MCF 10A (cell line): Measurements from ENCODE around the gene HLCS. TPM values are rescaled to one million over a fixed set of nuclear protein-coding genes. Genes with fewer than 3 reads are reported as not detected.
A peak's percentile ranks its signal among the peaks of the same experiment; 100 is the strongest.

Experiments
- BruUV-seq: library from RNA; stranded (reverse); fragments of 400-500 nt; replicated peaks from 2 replicates; lab custom pipeline; 2021; lab: Mats Ljungman, UMichigan
- CTCF ChIA-PET: fragments of 300-600 bp; sonication (Branson Sonifier 250); formaldehyde crosslinking; extraction: SDS; loops from one replicate; lab custom pipeline; 2021; ENCODE audit warnings: antibody characterized with exemption, inconsistent platforms; lab: Yijun Ruan, JAX
- POLR2A ChIA-PET: fragments of 300-600, 350-650 bp; sonication (Branson Sonifier 250); formaldehyde crosslinking; extraction: SDS; loops from one replicate; lab custom pipeline; 2020; ENCODE audit warnings: antibody characterized with exemption, inconsistent platforms; lab: Yijun Ruan, JAX
- DNase-seq: peaks from one replicate; pipeline ENCODE4 v3.0.0-alpha.2; 2018; ENCODE audit not compliant: unreplicated experiment
- H3K27ac Mint-ChIP-seq: one replicate; pipeline ENCODE4 v1.8.0; 2022; ENCODE audit warnings: mild to moderate bottlenecking, low read depth, mixed read lengths; ENCODE audit not compliant: unreplicated experiment
- H3K27me3 Mint-ChIP-seq: one replicate; pipeline ENCODE4 v1.8.0; 2022; ENCODE audit warnings: mixed read lengths; ENCODE audit not compliant: insufficient read depth, unreplicated experiment
- H3K36me3 Mint-ChIP-seq: one replicate; pipeline ENCODE4 v1.8.0; 2022; ENCODE audit warnings: mild to moderate bottlenecking, moderate library complexity, mixed read lengths; ENCODE audit not compliant: insufficient read depth, unreplicated experiment
- H3K4me1 Mint-ChIP-seq: one replicate; pipeline ENCODE4 v1.8.0; 2022; ENCODE audit warnings: mixed read lengths; ENCODE audit not compliant: insufficient read depth, unreplicated experiment
- H3K4me3 Mint-ChIP-seq: one replicate; pipeline ENCODE4 v1.8.0; 2022; ENCODE audit warnings: mild to moderate bottlenecking, moderate library complexity, mixed read lengths; ENCODE audit not compliant: unreplicated experiment
- H3K9me3 Mint-ChIP-seq: one replicate; pipeline ENCODE4 v1.8.0; 2022; ENCODE audit warnings: mixed read lengths; ENCODE audit not compliant: unreplicated experiment
- intact Hi-C: fragments of 100-400 bp; cut with micrococcal nuclease; formaldehyde crosslinking; loops from 2 replicates; pipeline ENCODE4 v1.14.1; 2022
- total RNA-seq: library from RNA; stranded (reverse); gene quantifications from 2 replicates; pipeline ENCODE4 v1.2.3, GENCODE V29; 2022
- TF ChIP-seq, protein P1 (sequence below): fragments of 200-600 bp; IDR thresholded peaks from one replicate; pipeline ENCODE4 v1.8.0; 2022; ENCODE audit warnings: antibody characterized with exemption, mild to moderate bottlenecking; ENCODE audit not compliant: unreplicated experiment

The HLCS gene
- total RNA-seq, 1 experiment from 2014 or later: 46.1 TPM

GRCh38 chr21:36985751-36986594, 19.5 kb upstream of the HLCS start:
- BruUV-seq: no TSS peak
- ChIA-PET POLR2A (no interaction called here), CTCF (interaction anchor here (0.6 to 0.9 kb wide), 3 partner anchors 9 to 92 kb away, joined by 3 to 4 read pairs (median 3); no protein-coding TSS in a partner anchor)
- intact Hi-C loops: no loop called here
- Mint-ChIP-seq H3K4me1 (no peaks in the 10 kb centered on the region), H3K27ac (no peak overlapping the region), H3K27me3 (no peaks in the 10 kb centered on the region), H3K36me3 (no peaks in the 10 kb centered on the region), H3K9me3 (no peaks in the 10 kb centered on the region), H3K4me3 (no peak overlapping the region)
- TF ChIP-seq, protein P1, sequence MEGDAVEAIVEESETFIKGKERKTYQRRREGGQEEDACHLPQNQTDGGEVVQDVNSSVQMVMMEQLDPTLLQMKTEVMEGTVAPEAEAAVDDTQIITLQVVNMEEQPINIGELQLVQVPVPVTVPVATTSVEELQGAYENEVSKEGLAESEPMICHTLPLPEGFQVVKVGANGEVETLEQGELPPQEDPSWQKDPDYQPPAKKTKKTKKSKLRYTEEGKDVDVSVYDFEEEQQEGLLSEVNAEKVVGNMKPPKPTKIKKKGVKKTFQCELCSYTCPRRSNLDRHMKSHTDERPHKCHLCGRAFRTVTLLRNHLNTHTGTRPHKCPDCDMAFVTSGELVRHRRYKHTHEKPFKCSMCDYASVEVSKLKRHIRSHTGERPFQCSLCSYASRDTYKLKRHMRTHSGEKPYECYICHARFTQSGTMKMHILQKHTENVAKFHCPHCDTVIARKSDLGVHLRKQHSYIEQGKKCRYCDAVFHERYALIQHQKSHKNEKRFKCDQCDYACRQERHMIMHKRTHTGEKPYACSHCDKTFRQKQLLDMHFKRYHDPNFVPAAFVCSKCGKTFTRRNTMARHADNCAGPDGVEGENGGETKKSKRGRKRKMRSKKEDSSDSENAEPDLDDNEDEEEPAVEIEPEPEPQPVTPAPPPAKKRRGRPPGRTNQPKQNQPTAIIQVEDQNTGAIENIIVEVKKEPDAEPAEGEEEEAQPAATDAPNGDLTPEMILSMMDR: no peak
- no peak for DNase-seq

- ChIA-PET POLR2A (interaction anchor here (1.2 kb wide), 1 partner anchor 9 kb away, joined by 3 read pairs; no protein-coding TSS in a partner anchor), CTCF (no interaction called here)
- no peaks in the 10 kb centered on the region for H3K36me3 Mint-ChIP-seq
- H3K4me3 Mint-ChIP-seq: no peak overlapping the region
- no peaks in the 10 kb centered on the region for H3K9me3 Mint-ChIP-seq
- BruUV-seq: no TSS peak
- no peaks in the 10 kb centered on the region for H3K27me3 Mint-ChIP-seq
- no peak overlapping the region for H3K27ac Mint-ChIP-seq
- no peak for DNase-seq
- intact Hi-C loops: no loop called here
- H3K4me1 Mint-ChIP-seq: no peaks in the 10 kb centered on the region
- TF ChIP-seq, protein P1: no peak
Observed at GRCh38 chr21:36981977-36982700, 15.7 kb upstream of the HLCS start.

GRCh38 chr21:36981049-36981391, 14.6 kb upstream of the HLCS start:
- H3K36me3 Mint-ChIP-seq: no peaks in the 10 kb centered on the region
- no TSS peak for BruUV-seq
- intact Hi-C loops: no loop called here
- POLR2A ChIA-PET: no interaction called here
- TF ChIP-seq, protein P1: no peak
- peak overlapping the region; percentile 22 for H3K27ac Mint-ChIP-seq
- H3K4me1 Mint-ChIP-seq: peaks cover 8% of the 10 kb centered on the region
- DNase-seq: no peak
- no peaks in the 10 kb centered on the region for H3K27me3 Mint-ChIP-seq
- CTCF ChIA-PET: interaction anchor here (0.5 kb wide), 1 partner anchor 13 kb away, joined by 3 read pairs; no protein-coding TSS in a partner anchor
- peak overlapping the region; percentile 59 for H3K4me3 Mint-ChIP-seq
- no peaks in the 10 kb centered on the region for H3K9me3 Mint-ChIP-seq
